GM18526 (cell line): ENCODE results near the gene GAS2L1.

Source experiments
- POLR2A ChIP-seq: IDR thresholded peaks from 3 replicates; pipeline ENCODE4 v1.6.1; 2011; ENCODE audit not compliant: insufficient read length; ENCODE audit errors: extremely low read depth

Gene GAS2L1

DNA sequence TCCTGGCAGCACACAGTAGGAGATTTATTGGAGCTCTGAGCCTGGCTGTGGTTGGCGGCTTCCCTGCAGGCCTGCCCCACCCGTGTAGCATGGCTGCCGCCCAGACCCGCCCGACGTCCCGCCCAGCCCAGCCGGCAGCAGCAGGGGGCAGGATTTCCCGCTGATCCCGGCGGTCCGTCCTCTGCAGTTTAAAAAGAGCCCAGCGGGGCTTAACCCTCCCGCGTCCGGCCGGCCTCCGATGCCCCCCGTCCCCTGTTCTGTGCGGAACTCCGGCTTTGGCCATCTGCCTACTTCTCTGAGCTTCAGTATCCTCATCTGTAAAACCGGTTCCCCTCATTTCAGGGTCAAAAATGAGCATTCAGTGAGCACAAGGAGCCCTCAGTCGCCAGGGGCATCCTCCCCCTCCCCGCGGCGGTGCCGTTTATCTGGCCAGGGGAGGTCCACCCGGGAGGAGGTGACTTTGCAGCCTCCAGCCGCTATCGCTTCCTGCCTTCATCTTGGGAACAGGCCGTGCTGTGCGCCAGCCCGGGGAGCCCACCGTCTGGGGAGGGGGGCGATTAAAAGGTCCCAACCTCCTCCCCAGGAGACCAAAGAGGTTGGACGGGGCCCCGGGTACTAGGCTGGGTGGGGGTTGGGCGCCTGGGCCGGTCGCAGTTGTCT is at the start of gene GAS2L1:
TSS of gene GAS2L1 (plus strand) at position 476 of the 660 bp plus-strand sequence. CDS start 1,456 bp downstream, outside the sequence.
- no peak for TF ChIP-seq POLR2A

- TF ChIP-seq POLR2A = no peak
Observed at GRCh38 chr22:29257751-29258181, 48.7 kb upstream of the GAS2L1 start.

DNA sequence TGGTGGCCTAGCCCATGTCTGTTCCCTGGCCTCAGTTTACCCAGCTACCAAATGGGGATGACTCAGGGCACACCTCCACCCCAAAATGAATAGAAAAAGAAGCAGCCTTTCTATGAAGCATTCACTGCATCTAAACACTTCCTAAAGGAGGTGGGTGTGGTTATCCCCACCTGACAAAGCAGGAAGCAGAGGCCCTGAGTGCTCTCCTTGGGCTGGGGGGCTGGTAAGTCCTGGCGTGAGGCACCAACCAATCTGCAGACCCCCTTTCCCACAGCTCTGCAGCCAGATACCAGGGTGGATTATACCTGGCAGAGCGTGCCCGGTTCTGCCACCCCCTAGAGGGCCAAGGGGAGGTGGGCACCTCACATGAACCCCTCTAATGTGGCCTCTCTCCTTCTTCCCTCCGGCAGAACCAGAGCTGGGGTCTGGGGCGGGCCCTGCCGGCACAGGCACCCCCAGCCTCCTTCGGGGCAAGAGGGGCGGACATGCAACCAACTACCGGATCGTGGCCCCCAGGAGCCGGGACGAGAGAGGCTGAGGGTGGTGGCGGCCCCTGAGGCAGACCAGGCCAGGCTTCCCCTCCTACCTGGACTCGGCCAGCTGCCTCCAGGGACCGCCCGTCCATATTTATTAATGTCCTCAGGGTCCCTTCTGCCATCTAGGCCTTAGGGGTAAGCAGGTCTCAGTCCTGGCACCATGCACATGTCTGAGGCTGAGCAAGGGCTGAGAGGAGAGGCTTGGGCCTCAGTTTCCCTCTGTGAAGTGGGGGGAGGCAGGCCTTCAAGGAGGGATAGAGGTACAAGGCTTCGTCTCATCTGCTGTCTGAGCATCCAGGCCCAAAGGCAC is 47.8 kb upstream of the GAS2L1 start:
- TF ChIP-seq POLR2A = no peak

GRCh38 chr22:29259253-29259899 is 47.1 kb upstream of the GAS2L1 start:
- no peak for TF ChIP-seq POLR2A

- no peak for TF ChIP-seq POLR2A
Observed at GRCh38 chr22:29260031-29260560, 46.4 kb upstream of the GAS2L1 start.

GRCh38 chr22:29260601-29261315 is 45.7 kb upstream of the GAS2L1 start:
- no peak for TF ChIP-seq POLR2A

GRCh38 chr22:29263791-29264276 is 42.6 kb upstream of the GAS2L1 start:
- TF ChIP-seq POLR2A = no peak

DNA sequence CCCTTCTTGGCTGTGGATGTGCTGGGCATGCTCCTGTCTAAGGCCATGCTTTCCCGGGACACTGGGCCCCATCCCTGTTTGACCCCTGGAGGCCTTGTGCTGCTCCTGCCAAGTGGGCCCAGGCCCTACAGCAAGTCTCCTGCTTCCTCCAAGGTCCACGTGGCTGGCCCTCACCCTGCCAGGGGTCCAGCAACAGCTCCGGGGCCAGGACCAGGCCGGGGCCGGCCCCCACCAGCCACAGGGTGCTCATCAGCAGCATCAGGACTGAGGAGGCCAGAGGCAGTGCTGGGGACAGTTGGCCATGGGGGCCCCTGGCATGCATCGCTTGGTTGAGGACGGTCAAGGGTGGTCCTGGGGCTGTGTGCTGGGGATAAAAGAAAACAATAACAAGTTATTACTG is 41.1 kb upstream of the GAS2L1 start:
- TF ChIP-seq POLR2A = no peak

DNA sequence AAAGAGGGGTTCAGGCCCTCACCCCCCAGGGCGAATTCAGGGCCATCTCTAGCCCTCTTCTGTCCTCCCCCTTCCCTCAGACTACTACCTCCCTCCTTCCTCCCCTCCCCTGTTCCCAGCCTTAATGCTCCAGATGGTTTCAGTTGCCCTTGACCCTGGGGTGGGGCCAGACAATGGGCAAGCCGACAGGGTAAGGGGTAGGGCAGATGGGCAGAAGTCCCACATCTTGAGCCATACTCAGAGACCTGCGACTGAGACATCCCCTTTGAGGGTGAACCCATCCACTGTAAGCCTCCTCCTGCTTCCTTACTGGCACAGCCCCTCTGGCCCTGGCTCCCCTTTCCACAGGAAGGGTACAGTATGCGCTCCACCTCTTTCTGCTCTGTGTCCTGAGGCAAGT is 40.5 kb upstream of the GAS2L1 start:
- no peak for TF ChIP-seq POLR2A

DNA sequence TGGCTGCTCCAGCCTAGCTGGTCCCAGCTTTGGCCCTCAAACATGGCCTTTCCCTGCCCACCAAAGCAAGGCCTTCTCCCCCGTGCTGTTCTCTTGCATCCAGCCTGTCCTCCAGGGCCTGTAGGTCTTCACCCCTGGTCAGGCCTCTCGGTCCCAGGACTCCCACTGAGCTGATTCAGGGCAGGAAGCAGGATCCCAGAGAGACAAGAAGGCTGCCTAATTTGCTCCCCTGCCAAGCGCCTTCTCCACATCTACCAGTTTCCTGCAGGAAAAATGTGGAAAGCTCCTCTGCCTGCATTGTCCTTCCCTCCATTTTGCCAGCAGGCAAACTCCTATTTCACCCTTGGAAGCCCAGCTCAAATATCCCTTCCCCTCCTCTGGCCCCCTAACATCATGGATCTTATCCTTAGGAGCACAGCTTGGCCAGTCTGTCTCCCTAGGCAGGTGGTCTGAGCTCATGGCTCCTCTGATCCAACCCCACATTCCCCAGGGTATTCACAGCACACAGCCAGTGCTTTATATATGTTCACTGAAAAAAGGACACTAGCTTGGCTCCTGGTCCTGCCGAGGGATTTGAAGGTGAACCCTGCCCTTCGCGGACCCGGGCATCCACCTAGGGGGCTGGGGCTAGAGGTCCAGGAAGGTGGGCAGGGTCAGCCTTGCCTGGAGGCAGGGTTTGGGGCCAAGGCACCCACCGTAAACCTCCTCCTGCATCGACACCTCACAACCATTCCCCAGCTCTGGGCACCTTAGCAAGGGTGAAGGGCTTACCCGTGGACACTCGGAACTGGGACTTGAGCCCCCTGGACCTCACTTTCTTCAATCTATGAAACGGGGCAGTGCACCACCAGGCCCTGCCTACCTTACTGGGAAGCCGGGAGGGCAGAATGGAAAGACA is 39.6 kb upstream of the GAS2L1 start:
- no peak for TF ChIP-seq POLR2A

DNA sequence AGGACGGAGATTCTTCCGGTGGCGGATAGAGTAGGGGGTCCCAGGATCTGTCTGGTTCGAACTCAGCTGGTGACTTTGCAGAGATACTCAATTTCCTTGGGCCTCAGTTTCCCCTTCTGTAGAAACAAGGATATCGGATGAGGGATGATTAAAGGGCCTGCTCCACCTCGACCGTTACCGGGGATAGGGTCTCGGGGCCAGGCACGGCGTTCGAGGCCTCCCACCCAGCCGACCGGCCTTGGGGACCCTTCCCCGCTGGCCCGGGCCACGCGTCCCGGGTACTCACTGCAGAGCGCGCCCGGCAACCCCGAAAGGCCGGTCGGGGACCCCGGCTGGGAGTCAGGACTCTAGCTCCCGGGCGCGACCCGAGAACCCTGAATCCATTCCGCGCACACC is 39.0 kb upstream of the GAS2L1 start:
- TF ChIP-seq POLR2A = peak; percentile 7

DNA sequence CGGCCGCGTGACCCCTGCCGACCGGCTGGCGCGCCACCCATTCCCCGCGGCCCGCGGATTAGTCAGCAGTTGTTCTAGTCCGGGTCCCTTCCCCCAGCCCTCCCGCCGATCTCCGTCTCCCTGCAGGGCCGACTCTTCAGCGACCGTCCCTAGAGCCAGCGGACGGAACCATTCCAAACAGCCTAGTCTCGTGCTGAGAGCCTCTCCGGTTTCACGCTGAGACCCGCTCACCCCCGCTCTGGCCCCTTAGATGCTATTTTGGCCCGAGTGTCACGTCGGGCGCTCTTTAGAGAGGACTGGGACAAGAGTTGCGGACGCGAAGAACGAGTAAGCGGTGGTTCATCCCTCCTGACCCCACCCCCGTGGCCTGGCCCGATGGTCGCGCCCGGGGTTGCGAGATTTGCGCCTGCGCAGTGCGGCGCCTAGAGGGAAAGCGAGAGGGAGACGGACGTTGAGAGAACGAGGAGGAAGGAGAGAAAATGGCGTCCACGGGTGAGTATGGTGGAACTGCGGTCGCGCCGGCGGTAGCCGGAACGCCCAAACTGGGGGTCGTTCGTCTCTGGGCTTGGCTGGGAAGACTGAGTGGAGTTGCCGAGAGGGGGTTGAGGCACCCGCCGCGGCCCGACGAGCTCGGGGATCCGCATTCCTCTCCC is 38.5 kb upstream of the GAS2L1 start, which contains the start of the genes EWSR1 and RHBDD3:
TSS of gene EWSR1 (plus strand) at position 411 of the 653 bp plus-strand sequence. CDS start at position 480, 69 bp downstream.
TSS of gene RHBDD3 (minus strand) at position 124 of the 653 bp plus-strand sequence. CDS start 2,355 bp downstream, outside the sequence.
- peak; percentile 62 for TF ChIP-seq POLR2A
